KOPT-K1 (cell line): ENCODE measurements around the gene CCDC150.
"Not testable (repeated sequence)": the region's sequence is repeated elsewhere in the genome, so short reads cannot be mapped to it uniquely, and the experiment has no call there.

Experiments used
- H3K27ac ChIP-seq: fragments of 200-600 bp; sonication (generic); 2 replicates; pipeline ENCODE4 v1.5.1; 2016; ENCODE audit warnings: antibody characterized with exemption, mild to moderate bottlenecking, low read depth, low read length; ENCODE audit not compliant: poor library complexity, severe bottlenecking
- H3K36me3 ChIP-seq: fragments of 200-600 bp; sonication (generic); 2 replicates; pipeline ENCODE4 v1.5.1; 2017; ENCODE audit warnings: antibody characterized with exemption, mild to moderate bottlenecking, low read length, moderate library complexity; ENCODE audit not compliant: insufficient read depth
- H3K9me3 ChIP-seq: fragments of 200-600 bp; sonication (generic); 2 replicates; pipeline ENCODE4 v1.5.1; 2017; ENCODE audit warnings: antibody characterized with exemption, low read length, mild to moderate bottlenecking; ENCODE audit not compliant: insufficient read depth, poor library complexity, severe bottlenecking

CCDC150 gene

GRCh38 chr2:196607896-196608295 lies 31.6 kb upstream of the CCDC150 start:
- H3K36me3 ChIP-seq, H3K27ac ChIP-seq, H3K9me3 ChIP-seq: not testable (repeated sequence)

GRCh38 chr2:196609806-196610205 lies 29.7 kb upstream of the CCDC150 start:
- H3K9me3 ChIP-seq: no peaks in the 10 kb centered on the region
- H3K36me3 ChIP-seq: no peaks in the 10 kb centered on the region
- H3K27ac ChIP-seq: no peak overlapping the region

- Histone ChIP-seq H3K36me3 (no peaks in the 10 kb centered on the region), H3K9me3 (no peaks in the 10 kb centered on the region), H3K27ac (no peak overlapping the region)
Observed at GRCh38 chr2:196610796-196611195, 28.7 kb upstream of the CCDC150 start.

GRCh38 chr2:196613302-196613701 lies 26.2 kb upstream of the CCDC150 start:
- H3K36me3 ChIP-seq: no peaks in the 10 kb centered on the region
- no peak overlapping the region for H3K27ac ChIP-seq
- H3K9me3 ChIP-seq: no peaks in the 10 kb centered on the region

- Histone ChIP-seq H3K9me3 (no peaks in the 10 kb centered on the region), H3K27ac (no peak overlapping the region)
Observed at GRCh38 chr2:196617430-196617829, 22.1 kb upstream of the CCDC150 start.

GRCh38 chr2:196618661-196619060 lies 20.9 kb upstream of the CCDC150 start:
- Histone ChIP-seq H3K36me3 (no peaks in the 10 kb centered on the region), H3K27ac (no peak overlapping the region), H3K9me3 (no peaks in the 10 kb centered on the region)

More at GRCh38 chr2:196617430-196617829, 22.1 kb upstream of the CCDC150 start:
- no peaks in the 10 kb centered on the region for H3K36me3 ChIP-seq

- no peaks in the 10 kb centered on the region for H3K36me3 ChIP-seq
Observed at GRCh38 chr2:196630531-196630930, 9.0 kb upstream of the CCDC150 start.

GRCh38 chr2:196635156-196635555 lies 4.4 kb upstream of the CCDC150 start:
- H3K9me3 ChIP-seq: peaks cover 13% of the 10 kb centered on the region
- H3K36me3 ChIP-seq: no peaks in the 10 kb centered on the region
- no peak overlapping the region for H3K27ac ChIP-seq

More at GRCh38 chr2:196630531-196630930, 9.0 kb upstream of the CCDC150 start:
- peaks cover 17% of the 10 kb centered on the region for H3K9me3 ChIP-seq
- H3K27ac ChIP-seq: no peak overlapping the region

GRCh38 chr2:196638765-196639164 lies 750 bp upstream of the CCDC150 start:
- Histone ChIP-seq H3K27ac (no peak overlapping the region), H3K36me3 (no peaks in the 10 kb centered on the region)

GRCh38 chr2:196640031-196640548 lies 575 bp downstream of the CCDC150 start:
- no peaks in the 10 kb centered on the region for H3K36me3 ChIP-seq
- no peaks in the 10 kb centered on the region for H3K9me3 ChIP-seq
- peak overlapping the region; percentile 54 for H3K27ac ChIP-seq

More at GRCh38 chr2:196638765-196639164, 750 bp upstream of the CCDC150 start:
- no peaks in the 10 kb centered on the region for H3K9me3 ChIP-seq

GRCh38 chr2:196649202-196649601 lies 9.7 kb downstream of the CCDC150 start:
- peaks cover 64% of the 10 kb centered on the region for H3K9me3 ChIP-seq
- peaks cover 10% of the 10 kb centered on the region; the same call in 1 of the 2 replicates for H3K36me3 ChIP-seq
- H3K27ac ChIP-seq: no peak overlapping the region

- Histone ChIP-seq H3K36me3 (peaks cover 10% of the 10 kb centered on the region; the same call in 1 of the 2 replicates), H3K9me3 (peaks cover 76% of the 10 kb centered on the region), H3K27ac (no peak overlapping the region)
Observed at GRCh38 chr2:196651387-196652094, 12.0 kb downstream of the CCDC150 start.

- Histone ChIP-seq H3K36me3 (peaks cover 19% of the 10 kb centered on the region; the same call in 1 of the 2 replicates), H3K9me3 (peaks cover 75% of the 10 kb centered on the region), H3K27ac (no peak overlapping the region)
Observed at GRCh38 chr2:196652869-196653268, 13.4 kb downstream of the CCDC150 start.

- Histone ChIP-seq H3K9me3 (peaks cover 65% of the 10 kb centered on the region), H3K36me3 (peaks cover 22% of the 10 kb centered on the region; the same call in 1 of the 2 replicates)
Observed at GRCh38 chr2:196653843-196654242, 14.3 kb downstream of the CCDC150 start.

GRCh38 chr2:196655761-196656160 lies 16.2 kb downstream of the CCDC150 start:
- H3K36me3 ChIP-seq: peaks cover 35% of the 10 kb centered on the region; the same call in 1 of the 2 replicates
- peaks cover 46% of the 10 kb centered on the region for H3K9me3 ChIP-seq
- no peak overlapping the region for H3K27ac ChIP-seq

More at GRCh38 chr2:196653843-196654242, 14.3 kb downstream of the CCDC150 start:
- H3K27ac ChIP-seq: no peak overlapping the region

- Histone ChIP-seq H3K9me3 (peaks cover 30% of the 10 kb centered on the region), H3K36me3 (peaks cover 32% of the 10 kb centered on the region; the same call in 1 of the 2 replicates), H3K27ac (no peak overlapping the region)
Observed at GRCh38 chr2:196657333-196657732, 17.8 kb downstream of the CCDC150 start.
